Measurements from ENCODE around the gene PCF11. TPM values are rescaled to one million over a fixed set of nuclear protein-coding genes. Genes with fewer than 3 reads are reported as not detected.

The PCF11 gene, protein sequence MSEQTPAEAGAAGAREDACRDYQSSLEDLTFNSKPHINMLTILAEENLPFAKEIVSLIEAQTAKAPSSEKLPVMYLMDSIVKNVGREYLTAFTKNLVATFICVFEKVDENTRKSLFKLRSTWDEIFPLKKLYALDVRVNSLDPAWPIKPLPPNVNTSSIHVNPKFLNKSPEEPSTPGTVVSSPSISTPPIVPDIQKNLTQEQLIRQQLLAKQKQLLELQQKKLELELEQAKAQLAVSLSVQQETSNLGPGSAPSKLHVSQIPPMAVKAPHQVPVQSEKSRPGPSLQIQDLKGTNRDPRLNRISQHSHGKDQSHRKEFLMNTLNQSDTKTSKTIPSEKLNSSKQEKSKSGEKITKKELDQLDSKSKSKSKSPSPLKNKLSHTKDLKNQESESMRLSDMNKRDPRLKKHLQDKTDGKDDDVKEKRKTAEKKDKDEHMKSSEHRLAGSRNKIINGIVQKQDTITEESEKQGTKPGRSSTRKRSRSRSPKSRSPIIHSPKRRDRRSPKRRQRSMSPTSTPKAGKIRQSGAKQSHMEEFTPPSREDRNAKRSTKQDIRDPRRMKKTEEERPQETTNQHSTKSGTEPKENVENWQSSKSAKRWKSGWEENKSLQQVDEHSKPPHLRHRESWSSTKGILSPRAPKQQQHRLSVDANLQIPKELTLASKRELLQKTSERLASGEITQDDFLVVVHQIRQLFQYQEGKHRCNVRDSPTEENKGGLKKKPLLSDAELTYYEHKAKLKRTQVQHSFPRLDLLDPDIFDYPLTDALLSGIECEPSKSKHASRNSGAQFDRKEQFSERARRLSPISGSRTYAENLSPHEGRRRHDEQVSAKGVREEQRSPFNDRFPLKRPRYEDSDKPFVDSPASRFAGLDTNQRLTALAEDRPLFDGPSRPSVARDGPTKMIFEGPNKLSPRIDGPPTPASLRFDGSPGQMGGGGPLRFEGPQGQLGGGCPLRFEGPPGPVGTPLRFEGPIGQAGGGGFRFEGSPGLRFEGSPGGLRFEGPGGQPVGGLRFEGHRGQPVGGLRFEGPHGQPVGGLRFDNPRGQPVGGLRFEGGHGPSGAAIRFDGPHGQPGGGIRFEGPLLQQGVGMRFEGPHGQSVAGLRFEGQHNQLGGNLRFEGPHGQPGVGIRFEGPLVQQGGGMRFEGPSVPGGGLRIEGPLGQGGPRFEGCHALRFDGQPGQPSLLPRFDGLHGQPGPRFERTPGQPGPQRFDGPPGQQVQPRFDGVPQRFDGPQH (N-terminal part only)
- total RNA-seq (2021; ENCODE audit: unreplicated experiment) (41.9 TPM), Bru-seq, nascent RNA (percentile 98 among the genes with signal in this experiment), BruChase-seq, experiment 1, labeled RNA remaining after a 6-hour chase (percentile 94 among the genes with signal in this experiment), BruChase-seq, experiment 2, labeled RNA remaining after a 2-hour chase (percentile 98 among the genes with signal in this experiment)
- polyA plus RNA-seq (2012), result 18.2 and 20.4 TPM in 2 replicates
- long read RNA-seq, full-length matches to known transcripts, result 3 of 30 reads
- long read RNA-seq, partial matches to known transcripts, result 14 of 30 reads
- long read RNA-seq, other reads (novel, unspliced or antisense), result 13 of 30 reads

DNA sequence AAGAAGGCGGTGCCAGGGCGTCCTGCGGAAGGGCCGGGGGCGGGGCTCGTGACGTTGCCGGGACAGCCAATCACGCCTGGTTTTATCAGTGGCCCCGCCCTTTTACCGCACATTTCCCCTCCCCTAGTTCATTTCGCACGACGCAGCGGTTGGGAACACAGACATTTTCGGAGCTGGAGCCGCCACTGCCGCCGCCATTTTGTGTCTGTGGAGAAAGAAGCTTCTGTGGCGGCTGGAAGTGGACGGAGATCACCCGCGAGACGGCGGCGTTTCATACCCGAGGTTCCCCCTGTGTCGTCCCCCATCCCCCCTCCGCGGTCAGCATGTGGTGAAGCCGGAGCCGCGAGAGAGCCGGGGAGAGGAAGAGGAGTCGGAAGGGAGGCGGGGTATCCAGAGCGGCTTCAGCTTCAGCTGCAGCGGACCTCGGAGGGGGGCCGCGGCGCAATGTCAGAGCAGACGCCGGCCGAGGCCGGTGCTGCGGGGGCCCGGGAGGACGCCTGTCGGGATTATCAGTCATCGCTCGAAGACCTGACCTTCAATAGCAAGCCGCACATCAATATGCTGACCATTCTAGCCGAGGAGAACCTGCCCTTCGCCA lies at the start of gene PCF11:
TSS of gene PCF11 (plus strand) at position 136 of the 598 bp plus-strand sequence. CDS start at position 445, 309 bp downstream.
- POLR2A ChIA-PET, result interaction anchor here (0.8 to 2.7 kb wide), 11 partner anchors 11 to 256 kb away, joined by 3 to 15 read pairs (median 4); partner anchors contain the start of genes ANKRD42, CCDC90B, DDIAS and PRCP
- ATAC-seq (peak; percentile 23), DNase-seq (ENCODE audit: low read depth, low spot score) (no peak)
- TF ChIP-seq CEBPB (IDR thresholded peaks at IDR 0.05; ENCODE audit: low read depth) (no peak), YY1 (IDR thresholded peaks at IDR 0.05; ENCODE audit: extremely low read depth, insufficient replicate concordance, low read depth, low read length) (peak; percentile 97), JUND (IDR thresholded peaks at IDR 0.05) (peak; percentile 27; the same call in 1 of the 2 replicates), TCF7L2 (IDR thresholded peaks at IDR 0.05; ENCODE audit: borderline replicate concordance, extremely low read depth, insufficient read depth, insufficient read length) (peak; percentile 4), POLR2A (IDR thresholded peaks at IDR 0.05; ENCODE audit: borderline replicate concordance, extremely low read depth, insufficient read depth, insufficient read length) (peak; percentile 94), ELF1 (IDR thresholded peaks at IDR 0.05; ENCODE audit: borderline replicate concordance, low read depth) (no peak), POLR2AphosphoS5 (IDR thresholded peaks at IDR 0.05; ENCODE audit: low read depth, low read length) (peak; percentile 97), FOSL1 (IDR thresholded peaks at IDR 0.05; ENCODE audit: low read depth) (no peak), EZH2phosphoT487 (IDR thresholded peaks at IDR 0.05; ENCODE audit: borderline replicate concordance) (no peak), EGR1 (IDR thresholded peaks at IDR 0.05; ENCODE audit: low read depth) (no peak; the same call in 1 of the 2 replicates), SIN3A (IDR thresholded peaks at IDR 0.05; ENCODE audit: low read depth) (peak; percentile 90), CBX3 (IDR thresholded peaks at IDR 0.05; ENCODE audit: low read depth) (no peak)
- TF ChIP-seq, protein P1, sequence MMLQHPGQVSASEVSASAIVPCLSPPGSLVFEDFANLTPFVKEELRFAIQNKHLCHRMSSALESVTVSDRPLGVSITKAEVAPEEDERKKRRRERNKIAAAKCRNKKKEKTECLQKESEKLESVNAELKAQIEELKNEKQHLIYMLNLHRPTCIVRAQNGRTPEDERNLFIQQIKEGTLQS (IDR thresholded peaks at IDR 0.05), result no peak
- TF ChIP-seq, protein P2, sequence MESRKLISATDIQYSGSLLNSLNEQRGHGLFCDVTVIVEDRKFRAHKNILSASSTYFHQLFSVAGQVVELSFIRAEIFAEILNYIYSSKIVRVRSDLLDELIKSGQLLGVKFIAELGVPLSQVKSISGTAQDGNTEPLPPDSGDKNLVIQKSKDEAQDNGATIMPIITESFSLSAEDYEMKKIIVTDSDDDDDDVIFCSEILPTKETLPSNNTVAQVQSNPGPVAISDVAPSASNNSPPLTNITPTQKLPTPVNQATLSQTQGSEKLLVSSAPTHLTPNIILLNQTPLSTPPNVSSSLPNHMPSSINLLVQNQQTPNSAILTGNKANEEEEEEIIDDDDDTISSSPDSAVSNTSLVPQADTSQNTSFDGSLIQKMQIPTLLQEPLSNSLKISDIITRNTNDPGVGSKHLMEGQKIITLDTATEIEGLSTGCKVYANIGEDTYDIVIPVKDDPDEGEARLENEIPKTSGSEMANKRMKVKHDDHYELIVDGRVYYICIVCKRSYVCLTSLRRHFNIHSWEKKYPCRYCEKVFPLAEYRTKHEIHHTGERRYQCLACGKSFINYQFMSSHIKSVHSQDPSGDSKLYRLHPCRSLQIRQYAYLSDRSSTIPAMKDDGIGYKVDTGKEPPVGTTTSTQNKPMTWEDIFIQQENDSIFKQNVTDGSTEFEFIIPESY (IDR thresholded peaks at IDR 0.05; ENCODE audit: extremely low read depth, insufficient replicate concordance, low read length), result peak; percentile 62

More for the DNA sequence above, at the start of gene PCF11:
- RAD21 ChIA-PET (ENCODE audit: low non-redundant PET in 1 of 2, low total read pairs in 2 of 2, uncharacterized antibody in 2 of 2, unreplicated experiment in 2 of 2), result no interaction called here
- intact Hi-C loops (cut with micrococcal nuclease), result loop anchor here (1.0 to 5.0 kb wide), 5 partner anchors 35 to 256 kb away; partner anchors contain the start of genes ANKRD42, CCDC90B, DDIAS and RAB30
- TSS peak; percentile 58 for BruUV-seq (replicated peaks)
- Histone ChIP-seq H3K27ac (ENCODE audit: low read depth, low read length) (peak within 1 kb of the TSS; percentile 88), H3K4me2 (ENCODE audit: low read length) (peak within 1 kb of the TSS; percentile 91), H2AFZ (ENCODE audit: low read depth, low read length, poor library complexity, severe bottlenecking) (peak within 1 kb of the TSS; percentile 72), H3K9me3 (ENCODE audit: control insufficient read depth in 1 of 2, insufficient read depth in 1 of 2, low read depth in 1 of 2, low read length in 2 of 2) (no peaks in the 10 kb centered on the region), H3K4me1 (ENCODE audit: control insufficient read depth in 1 of 2, insufficient read depth in 2 of 2, low read length in 2 of 2) (peaks cover 5 to 33% of the 10 kb centered on the region in 2 experiments; a peak in 3 of 4 replicates), H3K36me3 (ENCODE audit: control insufficient read depth in 1 of 2, insufficient read depth in 2 of 2, low read length in 2 of 2) (peaks cover 19% of the 10 kb centered on the region in 2 experiments), H3K79me2 (ENCODE audit: insufficient read depth, low read length) (peaks cover 52% of the 10 kb centered on the region), H3K9me2 (ENCODE audit: insufficient read depth) (no peaks in the 10 kb centered on the region), H3K4me3 (replicated peaks in 1 of 2; ENCODE audit: low read depth in 1 of 2, low read length in 2 of 2) (peak within 1 kb of the TSS; percentile 96 to 97), H3K27me3 (ENCODE audit: insufficient read depth, low read length) (no peaks in the 10 kb centered on the region), H4K20me1 (ENCODE audit: insufficient read depth) (peaks cover 27% of the 10 kb centered on the region; the same call in 1 of the 2 replicates), H3K9ac (ENCODE audit: low read length) (peak within 1 kb of the TSS; percentile 96)
- CTCF ChIA-PET, result no interaction called here

Measured in HCT116 (cell line).